Hippocampal formation (tissue), 2 donors: ENCODE data around the gene SUN1.
"Not testable (repeated sequence)": the region's sequence is repeated elsewhere in the genome, so short reads cannot be mapped to it uniquely, and the experiment has no call there.

ENCODE experiments used
- DNase-seq, 2 donors: peaks; one replicate each; lab custom pipeline; 2025; lab: John Stamatoyannopoulos, UW

Gene SUN1

DNA sequence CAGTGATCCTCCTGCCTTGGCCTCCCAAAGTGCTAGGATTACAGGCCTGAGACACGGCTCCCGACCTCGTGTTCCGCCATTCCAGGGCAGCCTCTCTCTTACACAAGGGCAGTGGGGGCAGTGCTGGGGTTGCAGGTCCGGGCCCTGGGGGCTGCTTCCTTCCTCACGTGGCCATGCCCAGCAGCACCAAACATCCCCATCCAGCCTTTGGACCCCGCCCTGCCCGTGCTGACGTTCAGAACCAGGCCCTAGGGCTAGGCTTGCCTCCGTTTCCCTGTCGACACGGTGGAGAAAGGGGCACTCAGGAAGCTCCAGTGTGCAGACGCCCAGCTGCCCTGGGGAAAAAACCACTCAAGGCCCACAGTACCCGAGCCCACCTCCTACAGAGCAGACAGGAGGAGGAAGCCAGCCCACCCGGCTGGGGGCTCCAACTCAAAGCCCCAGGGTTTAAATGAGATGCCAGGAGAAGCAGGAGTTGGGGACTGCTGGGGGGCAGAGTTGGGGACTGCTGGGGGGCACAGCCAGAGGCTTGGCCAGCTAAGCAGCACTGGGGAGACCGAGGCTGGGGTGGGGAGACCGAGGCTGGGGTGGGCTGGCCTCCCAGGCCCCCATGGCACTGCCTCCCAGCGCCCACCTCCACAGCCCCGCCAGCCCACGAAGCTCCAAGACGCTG is 86.3 kb downstream of the SUN1 start:
- no peak for DNase-seq

DNA sequence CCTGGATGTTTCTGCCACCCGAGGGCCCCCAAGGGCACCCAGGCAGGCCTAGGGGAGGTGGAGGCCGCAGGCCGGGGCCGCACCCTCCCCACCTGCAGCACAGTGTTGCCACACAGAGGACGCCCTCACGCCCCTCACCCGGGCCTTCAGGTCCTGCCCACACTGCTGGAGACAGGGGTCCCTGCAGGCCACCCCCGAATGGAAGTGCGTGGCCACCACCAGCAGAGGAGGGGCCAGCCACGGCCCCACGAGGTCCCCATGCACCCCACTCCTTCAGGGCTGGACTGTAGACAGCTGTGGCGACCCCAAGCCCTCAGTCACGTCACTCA is 86.8 kb downstream of the SUN1 start:
- DNase-seq: no peak

DNA sequence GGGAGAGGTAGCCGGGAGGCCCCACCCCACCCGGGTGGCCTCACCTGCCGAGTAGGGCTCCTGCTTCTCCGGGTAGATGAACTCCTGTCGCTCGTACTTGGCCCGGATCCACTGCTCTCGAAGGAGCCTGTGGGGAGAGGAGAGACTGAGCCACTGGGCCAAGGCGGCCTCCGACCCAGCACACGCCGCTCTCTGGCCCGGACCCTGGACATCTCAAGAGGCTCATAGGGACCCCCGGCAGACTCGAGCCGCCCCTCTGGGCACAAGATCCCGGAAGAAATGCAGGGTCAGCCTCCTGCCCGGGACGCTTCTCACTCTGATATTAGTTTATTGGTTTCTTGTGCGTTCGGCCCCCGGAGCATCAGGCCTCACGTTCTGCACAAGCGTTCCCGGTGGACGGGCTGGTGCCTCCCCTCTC is 87.7 kb downstream of the SUN1 start:
- DNase-seq: no peak

DNA sequence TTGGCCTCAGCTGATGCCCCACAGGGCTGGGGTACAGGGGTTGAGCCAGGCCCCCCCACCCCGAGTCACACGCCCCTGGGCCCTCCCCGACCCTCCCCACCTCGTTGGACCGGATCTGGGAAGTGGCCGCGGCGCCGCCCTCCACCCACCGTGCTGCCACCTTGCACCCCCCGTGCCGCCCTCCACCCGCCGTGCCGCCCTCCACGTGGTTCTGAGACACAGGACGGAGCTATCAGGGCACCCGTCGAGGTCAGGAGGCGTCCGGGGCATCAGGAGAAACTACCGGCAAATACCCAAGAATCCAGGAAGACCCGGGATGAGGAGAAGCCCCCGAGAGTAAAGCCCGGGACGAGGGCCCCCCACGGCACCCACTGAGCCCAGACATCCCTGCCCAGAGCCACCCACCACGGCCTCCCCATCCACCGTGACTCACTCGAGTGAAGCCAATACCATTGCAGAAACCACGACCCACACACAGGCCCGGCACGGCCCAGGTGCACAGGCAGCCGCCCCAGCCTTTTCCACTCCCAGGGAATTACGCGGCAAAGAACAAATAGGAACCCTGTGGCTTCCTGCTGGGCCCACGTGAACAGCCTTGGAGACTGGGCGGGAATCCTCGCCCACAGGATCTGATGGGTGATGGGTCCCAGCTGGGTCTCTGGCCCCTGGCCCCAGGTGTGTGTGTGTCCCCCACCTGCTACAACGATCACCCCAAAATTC is 88.2 kb downstream of the SUN1 start:
- no peak for DNase-seq

DNA sequence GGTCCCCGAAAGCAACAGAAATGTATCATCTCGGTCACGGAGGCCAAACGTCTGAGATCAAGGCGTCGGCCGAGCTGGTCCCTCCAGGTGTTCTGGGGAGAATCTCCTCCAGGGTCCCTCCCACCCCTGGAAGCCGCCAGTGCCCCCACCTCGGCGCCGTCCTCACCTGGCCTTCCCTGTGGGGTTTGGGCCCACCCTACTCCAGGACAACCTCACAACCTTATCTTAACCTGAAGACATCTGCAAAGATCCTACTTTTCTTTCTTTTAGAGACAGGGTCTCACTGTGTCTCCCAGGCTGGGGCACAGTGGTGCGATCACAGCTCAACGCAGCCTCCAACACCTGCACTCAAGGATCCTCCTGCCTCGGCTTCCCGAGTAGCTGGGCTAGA is 88.8 kb downstream of the SUN1 start:
- DNase-seq: no peak

DNA sequence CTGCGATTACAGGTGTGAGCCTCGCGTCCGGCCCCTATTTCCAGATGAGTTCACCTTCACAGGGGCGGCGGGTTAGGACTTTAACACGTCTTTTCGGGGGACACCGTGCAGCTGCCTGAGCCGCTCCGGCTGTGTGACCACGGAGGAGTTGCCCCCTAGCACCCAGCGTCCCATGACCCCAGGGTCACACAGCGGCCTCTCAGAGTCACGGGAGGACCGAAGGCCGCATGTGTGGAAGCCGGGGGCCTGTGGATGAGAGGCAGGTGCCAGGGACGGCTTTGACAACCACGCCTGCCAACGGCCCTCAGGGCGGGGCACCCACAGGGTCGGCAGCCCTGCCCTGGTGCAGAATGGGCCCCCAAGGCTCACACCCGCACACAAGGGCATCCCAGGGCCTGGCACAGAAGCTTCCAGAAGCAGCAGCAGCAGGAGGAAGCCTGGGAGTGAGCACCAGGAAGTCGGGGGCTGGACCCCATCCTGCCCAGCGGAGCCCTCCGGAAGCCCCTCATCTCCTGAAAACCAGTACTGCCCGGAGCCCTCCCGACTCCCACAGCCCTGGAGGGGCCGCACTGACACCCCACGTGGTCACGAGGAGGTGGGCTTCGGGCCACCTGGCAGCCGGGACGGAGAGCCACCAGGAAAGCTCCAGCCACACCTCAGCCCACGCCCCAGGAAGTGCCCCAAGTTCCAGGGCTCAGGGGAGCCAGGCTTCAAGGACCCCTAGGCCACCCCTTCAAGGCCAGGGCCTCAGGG is 89.5 kb downstream of the SUN1 start:
- DNase-seq: no peak

DNA sequence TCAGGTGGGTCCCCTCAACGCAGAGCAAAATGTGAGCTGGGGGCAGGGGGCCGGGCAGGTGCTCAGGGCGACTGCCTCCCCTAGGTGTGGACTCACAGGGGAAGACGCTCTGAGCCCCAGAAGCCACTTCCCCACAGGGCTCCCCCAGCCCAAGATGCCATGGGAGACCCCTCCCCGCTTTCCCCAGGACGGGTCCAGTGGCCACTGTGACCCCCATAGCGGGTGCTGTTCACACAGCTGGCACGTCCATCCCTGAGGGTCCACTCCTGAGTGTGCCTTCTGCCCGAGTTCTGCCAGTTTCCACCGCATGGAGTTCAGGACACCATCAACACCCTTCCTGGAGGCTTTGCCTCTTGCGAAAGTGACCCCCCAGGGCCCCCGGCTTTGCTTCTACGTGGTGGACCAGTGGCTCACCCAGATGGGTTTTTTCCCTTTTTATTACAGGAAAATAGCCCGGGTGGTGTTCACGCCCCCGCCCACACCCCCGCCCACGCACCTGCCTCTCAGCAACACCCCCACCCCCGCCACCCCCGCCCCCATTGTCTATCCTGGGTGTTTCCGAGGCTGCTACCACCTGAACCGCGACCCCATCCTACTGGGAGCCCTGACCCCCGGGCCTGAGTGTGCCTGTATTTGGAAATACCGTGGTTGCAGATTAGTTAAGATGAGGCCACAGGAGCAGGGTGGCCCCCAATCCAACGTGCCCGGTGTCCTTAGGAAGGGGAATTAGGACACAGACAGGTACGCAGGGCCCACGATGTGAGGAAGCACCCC is 90.2 kb downstream of the SUN1 start:
- DNase-seq: no peak

DNA sequence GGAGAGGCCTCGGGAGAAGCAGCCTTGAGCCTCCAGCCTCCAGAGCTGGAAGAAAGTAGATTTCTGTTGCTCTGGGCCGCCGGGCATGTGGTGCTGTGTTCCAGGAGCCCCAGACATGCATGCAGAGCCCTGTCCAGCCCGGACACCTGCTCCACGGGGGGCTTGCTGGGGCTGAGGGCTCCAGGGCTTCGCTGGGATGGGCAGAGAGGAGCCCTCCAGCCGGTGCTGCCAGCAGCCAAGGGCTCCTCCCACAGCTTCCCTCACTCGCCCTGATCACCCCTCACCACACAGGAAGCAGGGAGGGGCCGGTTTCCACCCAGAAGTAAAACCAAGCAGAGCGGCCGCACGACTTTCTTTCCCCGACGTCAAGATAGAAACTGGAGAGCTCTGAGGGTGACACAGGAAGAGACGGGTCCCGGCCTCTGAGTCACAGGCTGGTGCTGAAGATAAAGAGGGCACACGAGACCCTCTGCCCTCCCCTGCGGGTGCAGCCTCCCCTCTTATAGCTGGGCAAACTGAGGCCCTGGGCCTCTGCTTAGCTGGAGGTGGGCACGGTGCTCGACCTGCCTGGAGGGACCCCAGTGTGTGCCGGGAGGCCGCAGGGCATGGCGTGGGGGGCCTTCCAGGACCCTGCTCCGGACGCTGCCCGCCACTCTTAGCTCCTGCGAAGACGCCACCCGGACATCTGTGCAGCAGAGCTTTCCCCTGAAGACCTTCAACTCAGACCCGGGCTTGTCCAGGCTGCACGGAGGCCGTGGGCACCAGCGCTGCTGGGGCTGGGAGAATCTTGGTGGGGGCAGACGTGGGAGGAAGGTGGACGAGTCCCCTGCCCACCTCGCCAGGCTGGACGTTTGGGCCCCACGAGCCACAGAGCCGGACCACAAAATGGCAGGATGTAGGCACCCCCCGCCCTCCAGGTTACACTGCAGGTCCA is 91.1 kb downstream of the SUN1 start:
- DNase-seq: no peak

DNA sequence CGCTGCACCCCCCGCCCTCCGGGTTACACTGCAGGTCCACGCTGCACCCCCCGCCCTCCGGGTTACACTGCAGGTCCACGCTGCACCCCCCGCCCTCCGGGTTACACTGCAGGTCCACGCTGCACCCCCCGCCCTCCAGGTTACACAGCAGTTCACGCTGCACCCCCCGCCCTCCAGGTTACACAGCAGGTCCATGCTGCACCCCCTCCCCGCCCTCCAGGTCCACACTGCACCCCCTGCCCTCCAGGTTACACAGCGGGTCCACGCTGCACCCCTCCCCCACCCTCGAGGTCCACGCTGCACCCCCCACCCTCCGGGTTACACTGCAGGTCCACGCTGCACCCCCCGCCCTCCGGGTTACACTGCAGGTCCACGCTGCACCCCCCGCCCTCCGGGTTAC is 91.8 kb downstream of the SUN1 start:
- DNase-seq: not testable (repeated sequence)
